NOMO-1 treated with dmso at 0.1 percent for 144 hours (cell line): Measurements from ENCODE around the gene RNF32.
"Not testable (repeated sequence)": the region's sequence is repeated elsewhere in the genome, so short reads cannot be mapped to it uniquely, and the experiment has no call there.

ENCODE experiments used
- DNase-seq: peaks from one replicate; lab custom pipeline; 2025; ENCODE audit not compliant: unreplicated experiment; lab: John Stamatoyannopoulos, UW

RNF32 gene

DNA sequence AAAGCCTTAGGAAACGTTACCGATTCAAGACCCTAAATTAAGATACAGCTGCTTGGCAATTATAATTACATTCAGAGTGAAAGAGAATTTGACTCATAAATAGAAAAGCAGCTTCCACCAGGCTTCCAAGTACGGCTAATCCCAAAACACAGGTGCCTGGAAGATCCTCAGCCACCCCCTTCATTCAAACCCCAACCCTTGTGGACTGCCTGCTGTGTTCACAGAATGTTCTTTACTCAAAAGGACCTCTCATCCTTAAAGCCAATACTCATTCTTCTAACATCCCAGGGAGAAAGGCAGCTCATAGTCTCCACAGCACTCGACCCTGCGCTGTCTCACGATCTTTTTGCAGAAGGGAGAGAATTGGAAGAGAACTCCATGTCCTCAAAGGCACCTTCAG is 32.9 kb downstream of the RNF32 start:
- DNase-seq, result no peak

DNA sequence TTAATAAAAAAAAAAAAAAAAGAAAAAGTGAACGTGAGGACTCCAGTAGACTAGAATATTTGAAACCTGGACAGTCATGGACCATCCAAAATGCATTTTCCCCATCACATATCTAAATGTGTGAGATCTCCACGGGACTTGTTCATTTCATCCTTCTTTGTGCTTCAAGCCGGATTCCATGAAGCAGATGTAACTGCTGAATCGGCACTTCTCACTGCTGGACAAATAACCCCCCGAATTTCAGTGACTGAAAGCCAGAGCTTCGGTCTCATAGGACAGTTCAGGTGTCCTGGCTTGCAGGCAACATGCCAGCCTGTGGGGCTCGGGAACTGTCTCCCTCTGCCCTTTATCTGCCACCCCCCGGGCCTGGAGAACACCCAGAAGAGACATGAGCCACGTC is 33.3 kb downstream of the RNF32 start:
- no peak for DNase-seq

DNA sequence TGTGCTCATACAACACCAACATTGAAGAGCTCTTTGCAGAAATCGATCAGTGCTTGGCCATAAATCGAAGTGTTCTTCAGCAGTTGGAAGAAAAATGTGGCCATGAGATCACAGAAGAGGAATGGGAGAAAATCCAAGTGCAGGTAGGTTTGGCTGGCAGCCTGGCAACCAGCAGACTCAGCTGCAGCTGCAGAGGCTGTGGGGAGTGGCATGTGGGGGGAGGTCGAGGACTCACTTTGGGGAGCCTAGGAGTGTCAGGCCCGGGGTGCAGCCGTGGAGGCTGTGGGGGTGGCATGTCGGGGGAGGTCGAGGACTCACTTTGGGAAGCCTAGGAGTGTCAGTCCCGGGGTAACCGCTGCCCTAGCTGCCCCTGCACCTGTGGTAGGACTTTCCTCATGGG is 35.1 kb downstream of the RNF32 start:
- DNase-seq, result no peak

DNA sequence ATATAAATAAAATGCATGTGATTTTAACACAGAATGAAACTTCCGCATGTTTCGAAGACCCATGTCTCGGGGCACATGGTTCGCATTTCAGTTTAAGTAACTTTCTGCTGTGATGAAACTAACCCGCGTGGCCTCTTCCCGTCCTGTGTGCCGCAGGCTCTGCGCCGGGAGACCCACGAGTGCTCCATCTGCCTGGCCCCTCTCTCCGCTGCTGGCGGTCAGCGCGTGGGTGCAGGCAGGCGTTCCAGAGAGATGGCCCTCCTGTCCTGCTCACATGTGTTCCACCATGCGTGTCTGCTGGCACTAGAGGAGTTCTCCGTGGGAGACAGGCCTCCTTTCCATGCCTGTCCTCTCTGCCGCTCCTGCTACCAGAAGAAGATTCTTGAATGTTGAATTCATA is 35.7 kb downstream of the RNF32 start:
- DNase-seq, result no peak

DNA sequence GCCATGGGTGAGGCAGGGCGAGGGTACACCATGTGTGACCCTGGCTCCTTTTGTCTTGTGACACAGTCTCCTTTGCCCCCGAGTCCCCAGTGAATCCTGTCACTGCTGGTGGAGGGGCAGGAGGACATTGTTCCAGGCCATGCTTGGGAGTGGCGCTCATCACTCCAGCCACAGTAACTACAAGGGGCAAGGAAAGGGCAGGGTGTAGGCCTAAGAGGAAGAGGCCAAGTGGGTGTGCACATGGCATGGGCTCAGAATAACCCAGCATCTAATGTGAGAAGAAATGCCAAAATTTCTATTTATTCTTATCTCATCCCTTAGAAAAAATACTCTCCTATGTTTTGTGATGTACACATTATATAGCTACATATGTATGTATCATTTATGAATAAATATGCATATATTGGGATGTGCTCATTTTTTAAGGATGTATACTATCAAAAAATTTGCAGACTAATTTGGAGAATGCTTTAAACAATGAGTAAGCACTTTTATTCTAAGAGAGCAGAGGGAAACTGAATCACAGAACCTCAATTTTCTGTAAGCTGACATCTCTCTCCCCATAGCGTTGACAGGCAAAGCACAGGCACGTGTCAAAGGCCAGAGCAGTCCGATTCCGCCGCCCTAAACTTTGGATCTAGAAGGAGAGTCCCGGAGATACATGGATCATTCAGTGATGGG is 36.9 kb downstream of the RNF32 start:
- no peak for DNase-seq

DNA sequence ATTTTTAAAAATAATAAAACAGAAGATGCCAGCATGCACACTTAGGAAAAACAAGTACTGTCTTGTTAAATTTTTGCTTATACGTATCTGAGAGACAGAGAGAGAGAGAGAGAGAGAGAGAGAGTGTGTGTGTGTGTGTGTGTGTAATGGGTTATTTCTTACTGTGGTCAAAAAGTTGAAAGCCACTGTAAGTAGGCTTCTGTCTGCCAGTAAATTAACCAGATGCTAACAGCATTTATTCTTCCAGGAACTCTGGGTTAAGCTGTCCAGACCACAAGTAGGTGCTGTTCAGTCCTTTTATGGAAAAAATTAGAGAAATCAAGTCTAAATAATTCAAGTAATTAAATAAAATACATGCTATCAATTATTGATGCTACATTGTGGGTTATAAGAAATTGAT is 39.7 kb downstream of the RNF32 start:
- DNase-seq, result no peak

DNA sequence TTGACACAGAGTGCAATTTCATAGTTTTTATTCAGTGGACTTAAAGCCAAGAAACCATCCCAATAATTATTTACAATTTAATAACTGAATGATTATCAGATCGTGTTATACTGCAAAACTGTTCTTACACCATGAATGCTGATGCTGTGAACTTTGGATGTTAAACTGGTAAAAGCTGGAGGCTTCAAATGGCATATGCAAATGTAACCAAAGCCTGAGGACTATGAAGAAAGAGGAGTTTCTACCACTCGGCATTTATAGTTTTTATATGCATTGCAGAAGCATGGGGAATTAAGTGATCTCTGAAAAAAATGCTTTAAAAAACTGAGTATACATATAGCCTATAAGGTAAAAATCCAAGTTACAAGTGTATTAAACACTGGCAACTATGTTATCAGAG is 42.4 kb downstream of the RNF32 start:
- no peak for DNase-seq

DNA sequence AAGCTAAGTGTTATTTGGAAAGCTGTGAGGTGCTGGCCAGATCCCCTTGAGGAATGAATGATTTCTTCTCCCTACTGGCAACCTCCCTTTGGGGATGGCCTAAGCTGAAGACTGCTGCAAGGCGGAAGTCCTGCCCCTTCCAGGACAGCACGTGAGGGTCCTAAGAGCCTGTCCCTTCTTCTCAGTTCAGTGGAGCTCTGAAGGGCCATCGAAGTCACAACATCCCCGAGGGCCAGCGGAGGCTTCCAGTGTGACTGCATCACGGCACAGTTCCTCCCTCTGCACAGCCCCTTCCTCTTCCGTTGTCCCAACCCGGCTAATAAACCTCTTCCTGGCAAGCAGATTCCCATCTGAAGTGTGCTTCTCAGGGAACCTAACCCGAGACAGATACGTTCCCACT is 43.7 kb downstream of the RNF32 start:
- DNase-seq, result no peak

DNA sequence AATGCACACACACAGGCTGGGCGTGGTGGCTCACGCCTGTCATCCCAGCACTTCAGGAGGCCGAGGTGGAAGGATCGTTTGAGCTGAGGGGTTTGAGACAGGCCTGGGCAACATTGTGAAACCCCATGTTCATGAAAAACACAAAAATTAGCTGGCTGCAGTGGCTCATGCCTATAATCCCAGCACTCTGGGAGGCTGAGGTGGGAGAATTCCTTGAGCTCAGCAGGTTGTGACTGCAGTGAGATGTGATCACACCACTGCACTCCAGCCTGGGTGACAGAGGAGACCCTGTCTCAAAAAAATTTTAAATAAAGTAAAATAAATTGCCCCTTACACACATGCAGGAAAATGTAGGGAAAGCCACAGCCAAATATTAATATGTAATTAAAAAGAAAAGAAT is 44.1 kb downstream of the RNF32 start:
- DNase-seq, result no peak

DNA sequence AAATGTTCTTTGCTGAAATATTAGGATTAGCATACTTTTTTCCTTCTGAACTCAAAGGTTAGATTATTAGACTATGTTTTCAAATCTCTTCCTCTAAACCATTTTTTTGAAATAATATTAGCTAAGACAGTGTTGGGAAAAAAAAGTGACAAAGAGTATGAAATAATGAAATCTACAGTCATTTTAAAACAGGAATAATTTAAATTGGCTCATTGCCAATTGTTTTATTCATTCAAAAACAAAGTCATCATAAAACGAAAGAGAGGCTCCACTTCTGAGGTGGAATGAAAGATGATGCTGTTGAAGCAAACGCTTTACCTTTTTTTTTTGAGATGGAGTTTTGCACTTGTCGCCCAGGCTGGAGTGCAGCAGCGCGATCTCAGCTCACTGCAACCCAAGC is 51.2 kb downstream of the RNF32 start:
- no peak for DNase-seq

DNA sequence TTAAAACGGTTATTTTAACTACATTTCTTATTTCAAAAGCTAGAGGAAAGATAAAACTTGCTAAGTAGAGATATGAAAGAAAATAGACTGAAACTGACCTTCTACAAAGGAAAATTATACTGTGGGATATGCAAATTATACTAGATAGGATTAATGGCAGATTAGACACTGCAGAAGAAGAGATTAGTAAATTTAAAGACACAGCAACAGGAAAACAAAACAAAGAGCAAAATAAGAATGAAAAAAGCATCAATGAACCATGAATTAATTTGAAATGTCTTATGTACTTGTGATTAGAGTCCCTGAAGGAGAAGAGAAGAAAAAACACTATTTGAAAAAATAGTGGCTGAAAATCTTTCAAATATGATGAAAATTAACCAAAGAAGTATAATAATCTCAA is 52.3 kb downstream of the RNF32 start:
- DNase-seq, result no peak

DNA sequence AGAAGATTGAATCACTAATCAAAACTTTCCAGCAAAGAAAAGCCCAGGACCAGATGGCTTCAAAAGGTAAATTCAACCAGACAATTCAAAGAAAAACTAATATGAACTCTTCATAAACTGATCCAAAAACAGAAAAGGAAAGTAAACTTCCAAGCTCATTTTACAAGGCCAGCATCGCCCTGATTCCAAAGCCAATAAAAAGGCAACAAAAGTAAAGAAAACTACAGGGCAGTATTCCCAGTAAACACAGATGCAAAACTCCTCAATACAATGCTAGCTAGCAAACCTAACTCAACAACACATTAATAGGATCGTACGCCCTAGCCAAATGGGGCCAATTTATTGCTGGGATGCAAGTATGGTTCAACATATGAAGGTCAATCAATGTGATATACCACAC is 53.1 kb downstream of the RNF32 start:
- no peak for DNase-seq

DNA sequence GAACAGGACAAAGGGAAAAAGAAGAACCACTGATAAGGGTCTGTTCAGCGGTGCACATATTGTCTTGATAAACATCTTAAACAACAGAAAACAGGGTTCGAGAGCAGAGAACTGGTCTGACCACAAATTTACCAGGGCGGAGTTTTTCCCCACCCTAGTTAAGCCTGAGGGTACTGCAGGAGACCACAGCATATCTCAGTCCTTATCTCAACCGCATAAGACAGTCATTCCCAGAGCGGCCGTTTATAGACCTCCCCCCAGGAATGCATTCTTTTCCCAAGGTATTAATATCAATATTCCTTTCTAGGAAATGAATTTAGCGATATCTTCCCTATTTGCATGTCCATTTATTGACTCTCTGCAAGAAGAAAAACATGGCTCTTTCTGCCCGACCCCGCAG is 56.7 kb downstream of the RNF32 start:
- DNase-seq, result not testable (repeated sequence)

DNA sequence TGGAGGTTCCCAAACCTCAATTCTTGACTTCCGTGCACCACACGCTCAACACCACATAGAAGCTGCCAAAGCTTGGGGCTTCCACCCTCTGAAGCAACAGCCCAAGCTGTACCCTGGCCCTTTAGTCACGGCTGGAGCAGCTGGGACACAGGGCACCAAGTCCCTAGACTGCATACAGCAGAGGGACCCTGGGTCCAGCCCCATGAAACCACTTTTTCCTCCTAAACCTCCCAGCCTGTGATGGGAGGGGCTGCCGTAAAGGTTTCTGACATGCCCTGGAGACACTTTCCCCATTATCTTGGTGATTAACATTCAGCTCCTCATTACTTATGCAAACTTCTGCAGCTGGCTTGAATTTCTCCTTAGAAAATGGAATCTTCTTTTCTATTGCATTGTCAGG is 57.9 kb downstream of the RNF32 start:
- not testable (repeated sequence) for DNase-seq

DNA sequence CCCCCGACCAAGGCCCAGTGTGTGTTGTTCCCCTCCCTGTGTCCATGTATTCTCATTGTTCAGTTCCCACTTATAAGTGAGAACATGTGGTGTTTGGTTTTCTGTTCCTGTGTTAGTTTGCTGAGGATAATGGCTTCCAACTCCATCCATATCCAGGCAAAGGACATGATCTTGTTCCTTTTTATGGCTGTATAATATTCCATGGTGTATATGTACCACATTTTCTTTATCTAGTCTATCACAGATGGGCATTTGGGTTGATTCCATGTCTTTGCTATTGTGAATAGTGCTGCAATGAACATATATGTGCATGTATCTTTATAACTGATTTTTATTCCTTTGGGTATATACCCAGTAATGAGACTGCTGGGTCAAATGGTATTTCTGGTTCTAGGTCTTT is 61.2 kb downstream of the RNF32 start:
- DNase-seq, result not testable (repeated sequence)

DNA sequence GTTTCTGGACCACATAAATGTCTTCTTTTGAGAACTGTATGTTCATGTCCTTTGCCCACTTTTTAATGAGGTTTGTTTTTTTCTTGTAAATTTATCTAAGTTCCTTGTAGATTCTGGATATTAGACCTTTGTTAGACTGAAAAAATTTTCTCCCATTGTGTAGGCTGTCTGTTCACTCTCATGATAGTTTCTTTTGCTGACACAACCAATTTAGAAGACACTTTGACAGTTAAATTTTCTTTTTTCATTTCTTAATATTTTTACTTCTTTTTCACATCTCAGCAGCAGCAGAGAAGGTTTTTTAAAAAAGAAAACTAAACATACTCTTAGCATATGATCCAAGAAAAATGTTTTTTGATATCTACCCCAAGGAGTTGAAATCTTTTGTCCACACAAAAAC is 61.8 kb downstream of the RNF32 start:
- DNase-seq, result no peak

DNA sequence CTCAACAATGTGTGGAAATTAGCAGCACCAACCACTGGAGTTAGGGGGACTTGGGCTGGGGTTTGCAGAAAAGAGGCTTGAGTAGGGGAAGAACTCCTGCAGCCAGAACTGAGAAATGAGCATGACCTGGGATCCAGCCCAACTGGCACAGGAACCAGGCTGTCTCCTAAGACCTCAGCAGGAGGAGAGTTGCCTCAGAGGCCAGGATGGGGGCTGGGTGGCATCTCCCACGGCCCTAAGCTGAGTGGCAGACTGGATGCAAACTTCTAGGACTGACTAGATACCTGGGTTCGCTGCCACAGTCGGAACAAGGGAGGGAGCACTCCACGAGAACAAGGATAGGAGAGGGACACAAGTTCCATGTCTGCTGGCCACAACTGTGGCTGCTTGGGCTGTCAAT is 62.6 kb downstream of the RNF32 start:
- no peak for DNase-seq

DNA sequence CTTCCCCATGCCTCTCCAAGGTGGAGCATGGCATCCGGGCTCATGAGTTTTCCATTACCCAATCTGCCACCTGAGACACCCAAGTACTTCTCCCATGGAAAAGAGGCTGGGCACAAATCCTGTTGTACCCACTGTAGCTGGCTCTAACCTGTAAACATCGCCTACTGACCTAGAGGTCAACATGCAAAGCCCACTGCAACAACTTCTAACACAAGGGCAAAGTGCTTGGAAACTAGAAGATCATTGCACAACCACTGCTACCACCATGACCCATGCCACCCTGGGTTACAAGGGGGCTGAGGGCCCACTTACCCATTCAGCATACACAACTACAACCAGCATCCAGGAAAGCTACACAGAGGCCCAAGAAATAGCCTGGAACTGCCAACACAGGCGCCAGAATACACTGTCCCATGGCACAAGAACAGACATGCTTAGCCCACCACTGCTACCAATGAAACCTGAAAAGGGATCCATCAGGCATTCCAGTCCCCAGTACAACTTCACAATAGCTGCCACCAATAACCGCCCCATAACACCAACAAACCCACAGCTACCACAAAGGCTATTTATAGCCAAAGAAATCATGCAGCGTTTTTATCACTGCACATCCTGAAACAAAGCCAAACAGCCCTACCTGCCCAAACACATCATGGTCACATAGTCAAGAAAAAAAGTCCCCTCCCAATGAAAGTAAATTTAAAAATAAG is 63.4 kb downstream of the RNF32 start:
- no peak for DNase-seq

DNA sequence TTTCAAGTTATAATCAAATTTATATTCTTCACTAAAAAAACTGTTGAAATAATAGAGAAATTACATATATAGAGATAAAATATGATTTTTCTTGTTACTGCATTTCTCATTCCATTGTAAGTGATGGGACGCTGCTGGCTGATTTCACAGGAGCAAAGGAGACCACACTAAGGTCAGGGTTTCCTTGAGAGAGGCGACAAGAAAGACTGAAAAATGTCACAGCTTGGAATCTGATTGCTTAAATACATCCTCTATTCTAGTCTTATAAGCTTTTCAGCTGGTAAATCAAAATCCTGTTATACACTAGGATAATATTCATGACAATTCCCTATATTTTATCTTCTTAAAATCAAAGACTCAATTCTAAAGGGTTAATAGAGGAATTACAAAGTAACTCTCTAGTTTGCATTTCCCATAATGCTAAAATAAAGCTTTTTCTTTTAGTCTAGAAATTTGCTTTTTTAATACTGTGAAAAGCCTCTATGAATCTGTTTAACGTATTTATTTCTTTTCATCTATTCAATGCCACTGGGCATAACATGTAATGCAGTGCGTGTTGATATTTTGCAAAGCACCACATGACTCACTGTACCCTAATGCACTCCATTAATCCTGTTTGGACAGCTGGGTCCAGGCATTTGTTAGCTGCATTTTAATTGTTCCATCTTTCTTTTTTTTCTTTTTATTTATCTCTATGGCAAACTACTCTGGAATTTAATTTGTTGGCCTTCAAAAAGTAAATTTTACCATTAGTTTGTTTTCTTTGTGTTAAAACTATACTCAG is 81.7 kb downstream of the RNF32 start:
- DNase-seq, result no peak

DNA sequence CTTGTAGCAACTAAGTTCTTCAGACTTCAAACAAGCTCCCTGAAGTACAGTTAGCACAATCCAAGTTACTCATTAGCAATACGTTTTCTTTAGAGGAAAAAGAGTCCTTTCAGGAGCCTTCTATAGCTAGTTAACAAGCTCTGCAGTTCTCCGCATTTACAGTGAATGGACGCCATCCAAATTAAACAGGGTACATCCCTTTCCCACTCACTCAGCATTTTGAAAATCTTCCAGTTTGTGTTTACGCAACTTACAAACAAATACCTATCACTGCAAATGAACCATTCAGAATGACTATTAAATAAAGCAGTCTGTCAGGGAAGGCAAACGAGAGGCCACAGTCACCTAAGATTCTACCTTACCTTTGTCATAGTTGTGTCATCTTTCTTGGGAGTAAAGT is 84.5 kb downstream of the RNF32 start:
- DNase-seq, result no peak

DNA sequence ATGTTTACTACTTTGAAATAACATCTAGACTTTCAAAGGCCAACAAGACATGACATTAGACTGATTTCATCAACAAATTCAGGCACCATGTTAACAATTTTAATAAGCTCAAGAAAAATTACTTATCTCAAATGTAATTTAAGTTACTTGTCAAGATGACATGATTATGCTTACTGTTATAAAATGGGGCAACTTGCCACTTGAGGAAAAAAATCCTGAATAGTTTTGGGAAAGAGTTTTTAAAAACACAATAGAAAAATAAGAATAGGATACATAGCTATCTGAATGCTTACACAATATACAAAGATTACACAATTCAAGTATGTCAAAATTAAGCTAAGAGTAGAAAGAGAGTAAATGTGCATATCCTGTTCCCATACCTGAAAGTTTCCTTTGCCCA is 85.4 kb downstream of the RNF32 start:
- no peak for DNase-seq
